Measurements from ENCODE around the gene CALN1.

DNA sequence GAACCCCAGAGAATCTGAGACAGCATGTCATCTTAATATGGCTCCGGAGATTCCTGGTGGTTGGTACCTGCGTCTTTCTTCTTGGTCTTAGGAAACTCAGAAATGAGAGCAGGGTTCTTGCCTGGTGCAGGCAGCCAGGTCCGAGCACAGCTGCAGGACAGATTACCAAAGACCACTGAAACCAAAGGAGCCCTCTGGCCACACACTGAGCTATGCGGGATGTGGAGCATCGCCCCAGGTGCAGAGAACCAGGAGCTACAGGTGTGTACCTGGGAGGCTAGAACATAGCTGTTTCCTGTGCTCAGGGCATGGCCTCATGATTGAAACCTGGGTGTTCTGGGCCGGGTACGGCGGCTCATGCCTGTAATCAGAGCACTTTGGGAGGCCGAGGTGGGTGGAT is 635.4 kb downstream of the CALN1 start:
- TF ChIP-seq POLR2AphosphoS5 (IDR thresholded peaks at IDR 0.05; ENCODE audit: low read depth, low read length) (no peak), TAF1 (IDR thresholded peaks at IDR 0.05; ENCODE audit: borderline replicate concordance, low read depth, low read length) (no peak)
